ENCODE results near the gene N4BP3. TPM values are rescaled to one million over a fixed set of nuclear protein-coding genes. Genes with fewer than 3 reads are reported as not detected.

N4BP3 gene
- total RNA-seq, 1 donor from 2014 or later: 5.2 TPM

DNA sequence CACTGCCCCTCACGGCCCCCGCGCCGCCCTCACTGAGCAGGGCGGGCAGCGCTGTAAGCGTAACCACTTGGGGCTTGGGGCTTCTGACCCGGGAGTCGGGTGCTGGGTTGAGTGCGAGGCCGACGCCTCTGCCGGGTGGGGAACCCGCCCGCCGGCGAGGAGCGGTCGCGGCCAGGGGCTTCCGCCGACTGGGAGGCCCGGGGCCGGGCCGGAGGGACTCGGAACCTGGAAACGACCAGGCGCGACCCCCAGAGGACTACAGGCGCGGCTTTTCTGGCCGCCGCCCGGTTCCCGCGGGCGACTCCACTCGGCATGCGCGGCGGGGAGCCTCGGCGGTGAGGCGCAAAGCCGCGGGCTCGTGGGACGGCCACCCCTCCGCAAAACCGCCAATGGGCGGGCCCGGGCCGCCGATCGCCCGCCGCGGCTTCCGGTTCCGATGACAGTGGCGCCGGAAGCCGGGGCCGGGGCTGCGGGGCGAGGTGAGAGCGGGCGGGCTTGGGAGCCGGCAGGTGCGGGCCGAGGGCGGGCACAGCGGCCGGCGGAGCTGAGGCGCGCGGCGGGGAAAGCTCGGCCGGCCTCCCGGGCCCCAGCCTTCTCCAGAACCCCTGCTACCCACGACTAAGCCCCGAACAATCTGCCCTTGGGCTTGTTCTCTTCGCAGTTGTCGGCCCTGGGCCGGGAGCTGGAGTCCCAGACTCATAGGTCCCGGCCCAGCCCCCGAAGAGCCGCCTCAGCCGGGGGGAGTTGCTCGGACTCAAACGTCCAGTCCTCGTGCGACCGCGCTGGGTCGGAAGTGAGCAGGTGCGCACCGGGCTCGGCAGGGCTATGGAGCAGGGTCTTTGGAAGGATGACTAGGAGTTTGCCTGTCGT lies 17.5 kb downstream of the N4BP3 start, which contains the start of gene RMND5B:
Gene RMND5B (plus strand): TSS at position 439 of the 870 bp plus-strand sequence. CDS start 7,106 bp downstream, outside the sequence.
- DNase-seq: peak; percentile 94
- no peaks in the 10 kb centered on the region for H3K9me3 ChIP-seq

GRCh38 chr5:178131446-178131996 lies 18.2 kb downstream of the N4BP3 start:
- TF ChIP-seq, protein P1, sequence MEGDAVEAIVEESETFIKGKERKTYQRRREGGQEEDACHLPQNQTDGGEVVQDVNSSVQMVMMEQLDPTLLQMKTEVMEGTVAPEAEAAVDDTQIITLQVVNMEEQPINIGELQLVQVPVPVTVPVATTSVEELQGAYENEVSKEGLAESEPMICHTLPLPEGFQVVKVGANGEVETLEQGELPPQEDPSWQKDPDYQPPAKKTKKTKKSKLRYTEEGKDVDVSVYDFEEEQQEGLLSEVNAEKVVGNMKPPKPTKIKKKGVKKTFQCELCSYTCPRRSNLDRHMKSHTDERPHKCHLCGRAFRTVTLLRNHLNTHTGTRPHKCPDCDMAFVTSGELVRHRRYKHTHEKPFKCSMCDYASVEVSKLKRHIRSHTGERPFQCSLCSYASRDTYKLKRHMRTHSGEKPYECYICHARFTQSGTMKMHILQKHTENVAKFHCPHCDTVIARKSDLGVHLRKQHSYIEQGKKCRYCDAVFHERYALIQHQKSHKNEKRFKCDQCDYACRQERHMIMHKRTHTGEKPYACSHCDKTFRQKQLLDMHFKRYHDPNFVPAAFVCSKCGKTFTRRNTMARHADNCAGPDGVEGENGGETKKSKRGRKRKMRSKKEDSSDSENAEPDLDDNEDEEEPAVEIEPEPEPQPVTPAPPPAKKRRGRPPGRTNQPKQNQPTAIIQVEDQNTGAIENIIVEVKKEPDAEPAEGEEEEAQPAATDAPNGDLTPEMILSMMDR (IDR thresholded peaks at IDR 0.05): no peak
- ATAC-seq (no peak), DNase-seq (no peak)
- Histone ChIP-seq H3K4me1 (peaks cover 10% of the 10 kb centered on the region), H3K27ac (peak overlapping the region; percentile 89), H3K36me3 (peaks cover 23% of the 10 kb centered on the region), H3K27me3 (no peaks in the 10 kb centered on the region), H3K4me3 (peak overlapping the region; percentile 90), H3K9me3 (no peaks in the 10 kb centered on the region)
- intact Hi-C loops (cut with DNase I): no loop called here

More for the DNA sequence above, 17.5 kb downstream of the N4BP3 start, which contains the start of gene RMND5B:
- H3K4me3 ChIP-seq: peak within 1 kb of the TSS; percentile 90
- intact Hi-C loops (cut with DNase I): no loop called here
- peaks cover 10% of the 10 kb centered on the region for H3K4me1 ChIP-seq
- H3K27me3 ChIP-seq: no peaks in the 10 kb centered on the region
- peak; percentile 98 for ATAC-seq
- peaks cover 18% of the 10 kb centered on the region for H3K36me3 ChIP-seq
- TF ChIP-seq, protein P1 (IDR thresholded peaks at IDR 0.05): no peak
- peak within 1 kb of the TSS; percentile 89 for H3K27ac ChIP-seq

DNA sequence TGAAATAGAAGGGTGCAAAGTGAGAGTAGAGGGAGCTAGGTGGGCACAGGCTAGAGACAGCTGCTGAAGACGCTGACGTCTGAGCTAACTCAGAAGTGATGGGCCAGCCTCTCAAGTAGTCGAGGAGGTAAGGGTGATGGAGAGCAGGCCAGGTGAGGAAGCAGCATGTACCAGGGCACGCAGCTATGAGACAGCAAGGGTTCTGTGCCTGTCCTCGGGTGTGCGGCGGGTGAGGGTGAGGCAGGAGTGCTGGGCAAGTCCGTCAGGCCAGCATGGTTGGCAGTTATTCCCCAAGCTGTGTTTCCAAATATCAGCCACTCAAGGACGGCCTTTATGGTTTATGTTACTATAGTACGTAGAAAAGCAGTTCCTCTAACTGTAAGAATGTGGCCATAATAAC lies 23.7 kb downstream of the N4BP3 start:
- TF ChIP-seq, protein P1 (IDR thresholded peaks at IDR 0.05): no peak
- no peak overlapping the region for H3K27ac ChIP-seq
- ATAC-seq (no peak), DNase-seq (no peak)
- intact Hi-C loops (cut with DNase I): no loop called here
- H3K36me3 ChIP-seq: peaks cover 56% of the 10 kb centered on the region
- peaks cover 4% of the 10 kb centered on the region for H3K4me1 ChIP-seq
- H3K9me3 ChIP-seq: no peaks in the 10 kb centered on the region
- no peaks in the 10 kb centered on the region for H3K27me3 ChIP-seq
- no peak overlapping the region for H3K4me3 ChIP-seq

DNA sequence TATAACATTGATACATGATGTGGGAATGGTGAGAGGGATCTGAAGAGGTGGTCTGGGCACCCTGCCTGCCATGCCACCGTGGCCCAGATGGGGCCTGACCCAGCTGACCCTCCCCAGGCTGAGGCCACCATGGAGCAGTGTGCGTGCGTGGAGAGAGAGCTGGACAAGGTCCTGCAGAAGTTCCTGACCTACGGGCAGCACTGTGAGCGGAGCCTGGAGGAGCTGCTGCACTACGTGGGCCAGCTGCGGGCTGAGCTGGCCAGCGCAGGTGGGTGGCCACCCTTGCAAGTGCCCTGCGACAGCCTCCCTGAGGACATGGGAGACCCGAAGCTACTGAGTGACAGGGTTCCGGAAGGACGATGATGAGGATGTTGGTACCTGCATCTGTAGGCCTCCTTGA lies 24.7 kb downstream of the N4BP3 start:
- no peak overlapping the region for H3K27ac ChIP-seq
- no peaks in the 10 kb centered on the region for H3K27me3 ChIP-seq
- no peaks in the 10 kb centered on the region for H3K4me1 ChIP-seq
- TF ChIP-seq, protein P1 (IDR thresholded peaks at IDR 0.05): no peak
- no peaks in the 10 kb centered on the region for H3K9me3 ChIP-seq
- no peak overlapping the region for H3K4me3 ChIP-seq
- H3K36me3 ChIP-seq: peaks cover 66% of the 10 kb centered on the region
- intact Hi-C loops (cut with DNase I): no loop called here
- ATAC-seq (no peak), DNase-seq (no peak)

DNA sequence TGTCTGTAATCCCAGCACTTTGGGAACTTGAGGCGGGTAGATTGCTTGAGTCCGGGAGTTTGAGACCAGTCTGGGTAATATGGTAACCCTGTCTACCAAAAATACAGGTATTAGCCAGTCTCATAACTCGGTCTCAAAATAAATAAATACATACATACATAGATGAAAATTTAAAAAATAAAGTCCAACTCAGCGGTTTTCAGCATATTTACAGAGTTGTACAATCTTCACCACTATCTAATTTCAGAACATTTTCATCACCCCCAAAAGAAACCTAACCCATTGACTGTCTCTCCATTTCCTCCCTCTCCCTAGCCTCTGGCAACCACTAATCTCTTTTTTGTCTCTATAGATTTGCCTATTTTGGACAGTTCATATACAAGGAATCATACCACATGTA lies 28.2 kb downstream of the N4BP3 start:
- Histone ChIP-seq H3K36me3 (peaks cover 75% of the 10 kb centered on the region), H3K9me3 (no peaks in the 10 kb centered on the region), H3K27me3 (no peaks in the 10 kb centered on the region), H3K27ac (no peak overlapping the region), H3K4me1 (no peaks in the 10 kb centered on the region), H3K4me3 (no peak overlapping the region)
- TF ChIP-seq, protein P1 (IDR thresholded peaks at IDR 0.05): no peak
- ATAC-seq: no peak
- DNase-seq: no peak
- intact Hi-C loops (cut with DNase I): no loop called here

Measured in upper lobe of right lung (tissue), 1 donor.